ENCODE data around the gene VTI1A. TPM values are rescaled to one million over a fixed set of nuclear protein-coding genes. Genes with fewer than 3 reads are reported as not detected.

VTI1A gene
- total and polyA plus RNA-seq, 9 of the 15 experiments (the other 6 are each of a cell fraction or from before 2014, with no cell fraction given), result 9.3 to 21.4 (median 16.0) TPM

- TF ChIP-seq, protein P1, sequence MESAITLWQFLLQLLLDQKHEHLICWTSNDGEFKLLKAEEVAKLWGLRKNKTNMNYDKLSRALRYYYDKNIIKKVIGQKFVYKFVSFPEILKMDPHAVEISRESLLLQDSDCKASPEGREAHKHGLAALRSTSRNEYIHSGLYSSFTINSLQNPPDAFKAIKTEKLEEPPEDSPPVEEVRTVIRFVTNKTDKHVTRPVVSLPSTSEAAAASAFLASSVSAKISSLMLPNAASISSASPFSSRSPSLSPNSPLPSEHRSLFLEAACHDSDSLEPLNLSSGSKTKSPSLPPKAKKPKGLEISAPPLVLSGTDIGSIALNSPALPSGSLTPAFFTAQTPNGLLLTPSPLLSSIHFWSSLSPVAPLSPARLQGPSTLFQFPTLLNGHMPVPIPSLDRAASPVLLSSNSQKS (CRISPR knock-in tag; IDR thresholded peaks at IDR 0.05), result no peak
- TF ChIP-seq FOXK1 (CRISPR knock-in tag; IDR thresholded peaks at IDR 0.05; ENCODE audit: borderline replicate concordance) (no peak), ZNF57 (CRISPR knock-in tag; IDR thresholded peaks at IDR 0.05) (no peak), POLR2G (IDR thresholded peaks at IDR 0.05; ENCODE audit: low read depth, low read length) (no peak), HLTF (IDR thresholded peaks at IDR 0.05) (no peak), NFE2L1 (tag; IDR thresholded peaks at IDR 0.05; ENCODE audit: borderline replicate concordance, low read depth) (no peak), ESRRA (IDR thresholded peaks at IDR 0.05; ENCODE audit: borderline replicate concordance, low read depth) (no peak), EWSR1 (IDR thresholded peaks at IDR 0.05; ENCODE audit: borderline replicate concordance, low read depth, partially characterized antibody) (no peak)
Observed at GRCh38 chr10:112614072-112614471, 167.1 kb downstream of the VTI1A start (continued).

GRCh38 chr10:112614586-112614985 lies 167.6 kb downstream of the VTI1A start:
- ChIA-PET CTCF (ENCODE audit: low intra/inter-chr PET ratio) (no interaction called here), POLR2A (no interaction called here)
- no peaks in the 10 kb centered on the region for H4K20me1 ChIP-seq (replicated peaks; ENCODE audit: control insufficient read depth, insufficient read depth, low read length)
- ATAC-seq, result no peak
- H3K9ac ChIP-seq (ENCODE audit: insufficient read depth in 1 of 2, low read depth in 2 of 2, low read length in 2 of 2), result no peak overlapping the region
- no peaks in the 10 kb centered on the region for H3K36me3 ChIP-seq (ENCODE audit: control insufficient read depth, insufficient read depth, low read length)
- FAIRE-seq, result no peak
- H3K4me2 ChIP-seq (ENCODE audit: insufficient read depth, low read length), result no peak overlapping the region
- no CpG with 5 or more reads among the region's 1 CpG for WGBS (ENCODE audit: insufficient coverage, low coverage, missing lambda C conversion rate)
- H3K9me3 ChIP-seq (replicated peaks; ENCODE audit: control insufficient read depth, insufficient read depth, low read depth, low read length), result no peaks in the 10 kb centered on the region
- no peaks in the 10 kb centered on the region for H3K4me1 ChIP-seq (replicated peaks in 1 of 2; ENCODE audit: control insufficient read depth in 2 of 2, insufficient read depth in 2 of 2, low read length in 2 of 2)
- BruUV-seq (replicated peaks), result no TSS peak
- intact Hi-C loops (cut with micrococcal nuclease), result no loop called here
- no peaks in the 10 kb centered on the region for H3K27me3 ChIP-seq (ENCODE audit: control insufficient read depth in 2 of 2, insufficient read depth in 2 of 2, low read length in 2 of 2)
- H3K4me3 ChIP-seq, result no peak overlapping the region
- in situ Hi-C loops (cut with MboI), result no loop called here
- no peak overlapping the region for H3K27ac ChIP-seq (ENCODE audit: extremely low read depth, low read depth, low read length)
- no peaks in the 10 kb centered on the region for H3K9me1 ChIP-seq (ENCODE audit: control insufficient read depth, insufficient read depth, low read length)
- H2AFZ ChIP-seq (ENCODE audit: low read depth, low read length), result no peak overlapping the region
- no peaks in the 10 kb centered on the region for H3K79me2 ChIP-seq (ENCODE audit: control insufficient read depth, insufficient read depth, low read length)
- no peak for DNase-seq (ENCODE audit: extremely low read depth in 1 of 4, low spot score in 3 of 4)
- TF ChIP-seq, protein P2, sequence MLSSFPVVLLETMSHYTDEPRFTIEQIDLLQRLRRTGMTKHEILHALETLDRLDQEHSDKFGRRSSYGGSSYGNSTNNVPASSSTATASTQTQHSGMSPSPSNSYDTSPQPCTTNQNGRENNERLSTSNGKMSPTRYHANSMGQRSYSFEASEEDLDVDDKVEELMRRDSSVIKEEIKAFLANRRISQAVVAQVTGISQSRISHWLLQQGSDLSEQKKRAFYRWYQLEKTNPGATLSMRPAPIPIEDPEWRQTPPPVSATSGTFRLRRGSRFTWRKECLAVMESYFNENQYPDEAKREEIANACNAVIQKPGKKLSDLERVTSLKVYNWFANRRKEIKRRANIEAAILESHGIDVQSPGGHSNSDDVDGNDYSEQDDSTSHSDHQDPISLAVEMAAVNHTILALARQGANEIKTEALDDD (IDR thresholded peaks at IDR 0.05), result no peak
- TF ChIP-seq MAFG (tag; conservative IDR thresholded peaks at IDR 0.05), result no peak
- no peak for TF ChIP-seq MECOM (CRISPR knock-in tag; IDR thresholded peaks at IDR 0.05)
- TF ChIP-seq NR4A1 (CRISPR knock-in tag; IDR thresholded peaks at IDR 0.05), result no peak
- no peak for TF ChIP-seq NR4A1 (tag; IDR thresholded peaks at IDR 0.05)
- no peak for TF ChIP-seq RFX1 (IDR thresholded peaks at IDR 0.05)
- no peak for TF ChIP-seq NFATC3 (IDR thresholded peaks at IDR 0.05)
- TF ChIP-seq, protein P3, sequence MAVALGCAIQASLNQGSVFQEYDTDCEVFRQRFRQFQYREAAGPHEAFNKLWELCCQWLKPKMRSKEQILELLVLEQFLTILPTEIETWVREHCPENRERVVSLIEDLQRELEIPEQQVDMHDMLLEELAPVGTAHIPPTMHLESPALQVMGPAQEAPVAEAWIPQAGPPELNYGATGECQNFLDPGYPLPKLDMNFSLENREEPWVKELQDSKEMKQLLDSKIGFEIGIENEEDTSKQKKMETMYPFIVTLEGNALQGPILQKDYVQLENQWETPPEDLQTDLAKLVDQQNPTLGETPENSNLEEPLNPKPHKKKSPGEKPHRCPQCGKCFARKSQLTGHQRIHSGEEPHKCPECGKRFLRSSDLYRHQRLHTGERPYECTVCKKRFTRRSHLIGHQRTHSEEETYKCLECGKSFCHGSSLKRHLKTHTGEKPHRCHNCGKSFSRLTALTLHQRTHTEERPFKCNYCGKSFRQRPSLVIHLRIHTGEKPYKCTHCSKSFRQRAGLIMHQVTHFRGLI (CRISPR knock-in tag; IDR thresholded peaks at IDR 0.05), result no peak
- no peak for TF ChIP-seq LCOR (CRISPR knock-in tag; IDR thresholded peaks at IDR 0.05)
- no peak for TF ChIP-seq BRF1 (IDR thresholded peaks at IDR 0.05; ENCODE audit: borderline replicate concordance, extremely low read depth, insufficient read length)
- TF ChIP-seq FOS (IDR thresholded peaks at IDR 0.05; ENCODE audit: extremely low read depth, insufficient read length), result no peak
- TF ChIP-seq PRPF4 (IDR thresholded peaks at IDR 0.05; ENCODE audit: insufficient read depth, low read depth, low read length, poor library complexity, severe bottlenecking), result no peak
- no peak for TF ChIP-seq ZNF165 (CRISPR knock-in tag; IDR thresholded peaks at IDR 0.05; ENCODE audit: borderline replicate concordance)

All from K562 (cell line).